GM12878 (cell line): ENCODE measurements around the gene QPCT. TPM values are rescaled to one million over a fixed set of nuclear protein-coding genes. Genes with fewer than 3 reads are reported as not detected.
A peak's percentile ranks its signal among the peaks of the same experiment; 100 is the strongest.
"Not testable (repeated sequence)": the region's sequence is repeated elsewhere in the genome, so short reads cannot be mapped to it uniquely, and the experiment has no call there.

Source experiments
- ATAC-seq: fragments of 200-7000 bp; cut with Tn5 transposase; 3 replicates; pipeline ENCODE4 v1.9.1; 2020; ENCODE audit warnings: mild to moderate bottlenecking, moderate library complexity
- Bru-seq: library from RNA; stranded (reverse); fragments of 400-500 nt; gene quantifications from one replicate; lab custom pipeline; 2021; lab: Mats Ljungman, UMichigan
- BruChase-seq, 2 experiments: library from RNA; stranded (reverse); fragments of 400-500 nt; gene quantifications; one replicate each; lab custom pipeline; 2021; lab: Mats Ljungman, UMichigan
- BruUV-seq: library from RNA; stranded (reverse); fragments of 400-500 nt; replicated peaks from 2 replicates; lab custom pipeline; 2021; lab: Mats Ljungman, UMichigan
- CTCF ChIA-PET: fragments of 300-600 bp; sonication (Branson Sonifier 250); formaldehyde crosslinking; extraction: SDS; loops from one replicate; lab custom pipeline; 2021; ENCODE audit warnings: inconsistent platforms; lab: Yijun Ruan, JAX
- POLR2A ChIA-PET: fragments of 350-600 bp; formaldehyde crosslinking; extraction: SDS; loops from one replicate; lab custom pipeline; 2021; ENCODE audit warnings: inconsistent platforms; lab: Charles Lee
- RAD21 ChIA-PET: fragments of 300-600 bp; sonication (Branson Sonifier 250); formaldehyde crosslinking; loops from one replicate; lab custom pipeline; 2023; ENCODE audit warnings: antibody characterized with exemption; ENCODE audit not compliant: unreplicated experiment; lab: Charles Lee
- SMC1A ChIA-PET: fragments of 300-600 bp; sonication (Branson Sonifier 250); formaldehyde crosslinking; loops from one replicate; lab custom pipeline; 2023; ENCODE audit not compliant: unreplicated experiment, uncharacterized antibody; lab: Charles Lee
- DNase-seq: peaks from one replicate; pipeline ENCODE4 v3.0.0-alpha.2; 2011; ENCODE audit warnings: low read depth, low spot score
- FAIRE-seq: peaks from 3 replicates; lab custom pipeline; 2011; peaks lifted over from hg19 to GRCh38; lab: Jason Lieb, UNC
- H2AFZ ChIP-seq: 2 replicates; pipeline ENCODE4 v1.6.0; 2011; ENCODE audit warnings: low read depth, low read length, control low read depth; ENCODE audit not compliant: control insufficient read depth
- H3K27ac ChIP-seq: 2 replicates; pipeline ENCODE4 v1.5.1; 2011; ENCODE audit warnings: control low read depth; ENCODE audit not compliant: control insufficient read depth, insufficient read depth
- H3K27me3 ChIP-seq, 2 experiments: replicated peaks in 1 of 2; 2 replicates each; pipeline versions ENCODE4 v1.6.0 to v1.6.1; 2011; ENCODE audit warnings: low read length in 1 of 2; ENCODE audit not compliant: control insufficient read depth in 2 of 2, insufficient read depth in 2 of 2
- H3K36me3 ChIP-seq, 2 experiments: 2 replicates each; pipeline ENCODE4 v1.5.1; 2011; ENCODE audit warnings: low read length in 1 of 2; ENCODE audit not compliant: control insufficient read depth in 2 of 2, insufficient read depth in 2 of 2
- H3K4me1 ChIP-seq: 2 replicates; pipeline ENCODE4 v1.6.1; 2011; ENCODE audit warnings: mild to moderate bottlenecking, low read length, moderate library complexity, mixed read lengths; ENCODE audit not compliant: control insufficient read depth, insufficient read depth
- H3K4me2 ChIP-seq: 2 replicates; pipeline ENCODE4 v1.6.0; 2011; ENCODE audit warnings: control low read depth; ENCODE audit not compliant: control insufficient read depth, insufficient read depth
- H3K4me3 ChIP-seq: fragments of 200-600 bp; sonication (generic); 2 replicates; pipeline ENCODE4 v1.5.1; 2016
- H3K79me2 ChIP-seq: 2 replicates; pipeline ENCODE4 v1.6.0; 2011; ENCODE audit warnings: low read length; ENCODE audit not compliant: control insufficient read depth, insufficient read depth
- H3K9ac ChIP-seq: 2 replicates; pipeline ENCODE4 v1.8.0; 2011; ENCODE audit warnings: low read length, control low read depth, mixed read lengths; ENCODE audit not compliant: control insufficient read depth, insufficient read depth
- H3K9me3 ChIP-seq: replicated peaks from 3 replicates; pipeline ENCODE4 v1.5.1; 2011; ENCODE audit warnings: mild to moderate bottlenecking, low read length; ENCODE audit not compliant: control insufficient read depth, insufficient read depth
- H4K20me1 ChIP-seq: 2 replicates; pipeline ENCODE4 v1.6.0; 2011; ENCODE audit not compliant: control insufficient read depth, insufficient read depth
- DPF2 ChIP-seq: fragments of 450-650 bp; IDR thresholded peaks from 2 replicates; pipeline ENCODE4 v1.6.1; 2017; ENCODE audit warnings: mild to moderate bottlenecking
- EED ChIP-seq: sonication (generic); IDR thresholded peaks from 2 replicates; pipeline ENCODE4 v1.6.1; 2016; ENCODE audit warnings: antibody characterized with exemption, low read depth
- RUNX3 ChIP-seq: IDR thresholded peaks from 2 replicates; pipeline ENCODE4 v1.6.1; 2012; ENCODE audit warnings: low read length, inconsistent platforms
- SPI1 ChIP-seq: IDR thresholded peaks from 2 replicates; pipeline ENCODE4 v1.6.1; 2011; ENCODE audit warnings: low read depth, mild to moderate bottlenecking, low read length, moderate library complexity, borderline replicate concordance; ENCODE audit not compliant: insufficient read depth
- SUZ12 ChIP-seq: fragments of 200-600 bp; sonication (generic); IDR thresholded peaks from one replicate; pipeline ENCODE4 v1.6.1; 2018; ENCODE audit warnings: antibody characterized with exemption, mild to moderate bottlenecking; ENCODE audit not compliant: unreplicated experiment
- WGBS: methylation state at CpG from one replicate; pipeline ENCODE4 v1.1.6; 2016; ENCODE audit warnings: low lambda C conversion rate; ENCODE audit not compliant: insufficient replicate concordance, insufficient coverage; ENCODE audit errors: missing lambda C conversion rate; 5-methylcytosine and 5-hydroxymethylcytosine counted together
- in situ Hi-C: fragments of 300-500 bp; cut with MboI; formaldehyde crosslinking; loops from 9 replicates; pipeline ENCODE4 v1.14.3; 2018; ENCODE audit warnings: mixed read lengths
- intact Hi-C: fragments of 100-400 bp; cut with micrococcal nuclease; formaldehyde crosslinking; loops from one replicate; pipeline ENCODE4 v1.14.2; 2022; ENCODE audit not compliant: unreplicated experiment
- long read RNA-seq, 2 experiments: library from polyadenylated mRNA; unstranded; transcript quantifications; one replicate each; pipeline ENCODE4 v2.0.0, GENCODE V29; 2019 to 2020
- polyA minus RNA-seq, 3 experiments: library from RNA; depleted of rRNA, polyadenylated mRNA; stranded (reverse); fragments of >200 nt; gene quantifications; 2 replicates each; pipeline ENCODE4 v1.2.3, GENCODE V29; 2011
- polyA plus RNA-seq, 11 experiments: library from polyadenylated mRNA; depleted of rRNA in 4 of 11; unstranded in 6 of 11; stranded (reverse) in 5 of 11; fragments of >200 nt; fragmentation: Nextera tagmentation in 4 of 11; fragmentation: Illumina TruSeq in 1 of 11; extraction: Ambion mirVana in 4 of 11; extraction: Trizol in 1 of 11; gene quantifications; 1 replicate in 1 of 11; 2 replicates in 10 of 11; pipeline versions ENCODE4 v1.2.1 to v1.2.3, GENCODE V29; 2011 to 2016; ENCODE audit warnings: inconsistent platforms in 2 of 11, missing spikeins in 2 of 11, low read depth in 1 of 11
- total RNA-seq, 4 experiments: library from RNA; depleted of rRNA in 3 of 4; stranded (reverse); fragments of >200 nt in 3 of 4; fragmentation: Illumina TruSeq in 1 of 4; extraction: Trizol in 1 of 4; gene quantifications; 2 replicates each; pipeline versions ENCODE4 v1.2.1 to v1.2.3, GENCODE V29; 2013 to 2021

Gene QPCT
- total RNA-seq (2013; cell fraction: nucleolus; rRNA removed) = not detected in 2 replicates
- 0.17 and 0.27 TPM in 2 replicates for total RNA-seq (2014; rRNA removed)
- 0.18 TPM in 1 of 2 replicates, not detected in the other for total RNA-seq (2014; rRNA removed; fragmentation: Illumina TruSeq; extraction: Trizol)
- 0.15 and 0.16 TPM in 2 replicates for total RNA-seq (2021)
- 0.20 TPM for polyA plus RNA-seq (2011; ENCODE audit: low read depth)
- 0.14 and 0.52 TPM in 2 replicates for polyA plus RNA-seq (2011; rRNA removed)
- polyA plus RNA-seq (2011; cell fraction: cytosol; rRNA removed) = 0.19 and 0.23 TPM in 2 replicates
- 0.23 and 0.28 TPM in 2 replicates for polyA plus RNA-seq (2011; cell fraction: nucleus; rRNA removed)
- polyA plus RNA-seq (2012) = 0.23 and 0.45 TPM in 2 replicates
- polyA plus RNA-seq (2014; fragmentation: Illumina TruSeq; extraction: Trizol) = 0.19 TPM in 1 of 2 replicates, not detected in the other
- under 1 TPM; 0.14 to 0.24 TPM for polyA plus RNA-seq (2014; fragmentation: Nextera tagmentation; extraction: Ambion mirVana)
- not detected in 2 replicates for polyA plus RNA-seq (2014; rRNA removed)
- under 1 TPM; 0.24 to 0.86 TPM for polyA plus RNA-seq (2016; fragmentation: Nextera tagmentation; extraction: Ambion mirVana)
- not detected in 2 replicates for polyA minus RNA-seq (2011; rRNA and poly(A)+ RNA removed)
- not detected in 2 replicates for polyA minus RNA-seq (2011; cell fraction: cytosol; rRNA and poly(A)+ RNA removed)
- 0.57 TPM in 1 of 2 replicates, not detected in the other for polyA minus RNA-seq (2011; cell fraction: nucleus; rRNA and poly(A)+ RNA removed)
- Bru-seq, nascent RNA = percentile 17 among the genes with signal in this experiment
- BruChase-seq, experiment 1, labeled RNA remaining after a 6-hour chase = percentile 13 among the genes with signal in this experiment
- percentile 14 among the genes with signal in this experiment for BruChase-seq, experiment 2, labeled RNA remaining after a 2-hour chase
- long read RNA-seq, experiment 1, partial matches to known transcripts = 0 of 2 reads
- long read RNA-seq, experiment 1, other reads (novel, unspliced or antisense) = 1 of 2 reads
- long read RNA-seq, experiment 2, transcript QPCT-201 (7 exons, 1,739 nt) = major isoform, 23 of 31 reads
- long read RNA-seq, experiment 2, partial matches to known transcripts = 3 of 31 reads
- long read RNA-seq, experiment 2, other reads (novel, unspliced or antisense) = 1 of 31 reads

DNA sequence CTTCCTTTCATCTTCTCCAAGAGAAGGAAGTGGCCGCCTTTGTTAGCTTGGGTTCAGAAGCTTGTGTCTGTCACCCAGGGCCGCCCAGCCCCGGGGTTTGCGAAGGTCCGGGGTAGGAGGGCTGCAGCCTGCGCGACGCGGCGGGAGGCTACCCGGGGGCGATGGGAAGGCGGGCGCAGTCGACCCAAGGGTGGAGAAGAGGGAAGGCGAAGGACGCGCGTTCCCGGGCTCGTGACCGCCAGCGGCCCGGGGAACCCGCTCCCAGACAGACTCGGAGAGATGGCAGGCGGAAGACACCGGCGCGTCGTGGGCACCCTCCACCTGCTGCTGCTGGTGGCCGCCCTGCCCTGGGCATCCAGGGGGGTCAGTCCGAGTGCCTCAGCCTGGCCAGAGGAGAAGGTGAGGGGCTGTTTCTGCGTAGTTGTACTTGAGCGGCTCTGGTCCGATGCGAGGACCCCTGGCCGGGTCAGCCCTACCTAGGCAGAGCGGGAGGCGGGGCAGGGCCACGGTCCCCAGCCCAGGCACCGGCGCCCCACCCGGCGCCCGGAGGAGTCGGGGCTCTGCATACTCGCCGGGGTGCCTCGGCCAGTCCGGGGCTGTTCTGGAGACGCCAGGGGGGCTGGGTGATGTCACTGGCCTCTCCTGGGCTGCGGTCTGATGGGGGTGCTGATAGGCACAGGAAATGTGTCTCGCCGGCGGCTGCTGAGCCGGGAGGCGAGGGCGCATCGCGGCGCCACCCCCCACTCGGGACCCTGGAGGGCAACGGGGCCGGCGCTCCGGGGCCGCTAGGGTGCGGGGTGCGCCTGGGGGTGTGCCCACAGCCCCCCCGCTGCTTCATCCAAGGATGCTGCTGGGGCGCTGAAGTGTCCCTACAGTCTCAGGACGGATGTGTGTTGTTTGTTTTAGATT lies at the start of gene QPCT:
Gene QPCT (plus strand): TSS at position 178 of the 909 bp plus-strand sequence. CDS start 102 bp downstream, at position 280.
- Histone ChIP-seq H2AFZ (peak within 1 kb of the TSS; percentile 39), H3K9ac (no peak within 1 kb of the TSS), H4K20me1 (no peaks in the 10 kb centered on the region), H3K79me2 (no peaks in the 10 kb centered on the region), H3K36me3 (no peaks in the 10 kb centered on the region), H3K27me3 (peaks cover 9 to 12% of the 10 kb centered on the region in 2 experiments), H3K27ac (no peak within 1 kb of the TSS), H3K4me2 (peak within 1 kb of the TSS; percentile 94), H3K4me1 (peaks cover 7% of the 10 kb centered on the region; the same call in 1 of the 2 replicates), H3K9me3 (no peaks in the 10 kb centered on the region), H3K4me3 (peak within 1 kb of the TSS; percentile 62)
- BruUV-seq = no TSS peak
- ChIA-PET CTCF (interaction anchor here (1.5 kb wide), 1 partner anchor 51 kb away, joined by 4 read pairs; no protein-coding TSS in a partner anchor), RAD21 (no interaction called here), POLR2A (no interaction called here), SMC1A (no interaction called here)
- ATAC-seq (peak; percentile 74), DNase-seq (no peak), FAIRE-seq (no peak)
- intact Hi-C loops (no loop called here), in situ Hi-C loops (no loop called here)
- peak; percentile 75 for TF ChIP-seq SUZ12
- TF ChIP-seq RUNX3 = peak; percentile 19; the same call in 1 of the 2 replicates
- TF ChIP-seq SPI1 = no peak
- 0 out of 2 replicates have a peak, but pooled peaks have one; percentile 31 for TF ChIP-seq DPF2
- TF ChIP-seq EED = 0 out of 2 replicates have a peak, but pooled peaks have one; percentile 13
- WGBS = 6% methylated on average over 73 of the region's 73 CpGs

DNA sequence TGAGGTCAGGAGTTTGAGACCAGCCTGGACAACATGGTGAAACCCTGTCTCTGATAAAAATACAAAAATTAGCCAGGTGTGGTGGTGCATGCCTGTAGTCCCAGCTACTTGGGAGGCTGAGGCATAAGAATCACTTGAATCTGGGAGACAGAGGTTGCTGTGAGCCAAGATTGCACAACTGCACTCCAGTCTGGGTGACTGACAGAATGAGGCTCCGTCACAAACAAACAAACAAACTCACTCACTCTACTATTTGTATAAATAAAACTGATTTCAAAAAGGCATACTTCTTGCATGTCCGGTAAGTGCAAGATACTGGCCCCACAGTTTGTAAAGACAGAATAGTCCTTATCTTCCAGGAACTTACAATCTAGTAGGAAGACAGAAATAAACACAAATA lies 49.6 kb upstream of the QPCT start:
- DNase-seq, SMC1A ChIA-PET, POLR2A ChIA-PET, H3K4me2 ChIP-seq, intact Hi-C loops, H3K9ac ChIP-seq, H3K79me2 ChIP-seq, H3K4me1 ChIP-seq, RAD21 ChIA-PET, H3K9me3 ChIP-seq, ATAC-seq, FAIRE-seq, H4K20me1 ChIP-seq, CTCF ChIA-PET, H3K4me3 ChIP-seq, H3K27me3 ChIP-seq, H2AFZ ChIP-seq, BruUV-seq, in situ Hi-C loops, H3K36me3 ChIP-seq, H3K27ac ChIP-seq: not testable (repeated sequence)
- WGBS = 97% methylated on average over 2 of the region's 2 CpGs
